MCF 10A (cell line): ENCODE results near the gene ITGA6. TPM values are rescaled to one million over a fixed set of nuclear protein-coding genes. Genes with fewer than 3 reads are reported as not detected.

Experiments
- BruUV-seq: library from RNA; stranded (reverse); fragments of 400-500 nt; replicated peaks from 2 replicates; lab custom pipeline; 2021; lab: Mats Ljungman, UMichigan
- CTCF ChIA-PET: fragments of 300-600 bp; sonication (Branson Sonifier 250); formaldehyde crosslinking; extraction: SDS; loops from one replicate; lab custom pipeline; 2021; ENCODE audit warnings: antibody characterized with exemption, inconsistent platforms; lab: Yijun Ruan, JAX
- POLR2A ChIA-PET: fragments of 300-600, 350-650 bp; sonication (Branson Sonifier 250); formaldehyde crosslinking; extraction: SDS; loops from one replicate; lab custom pipeline; 2020; ENCODE audit warnings: antibody characterized with exemption, inconsistent platforms; lab: Yijun Ruan, JAX
- DNase-seq: peaks from one replicate; pipeline ENCODE4 v3.0.0-alpha.2; 2018; ENCODE audit not compliant: unreplicated experiment
- H3K27ac Mint-ChIP-seq: one replicate; pipeline ENCODE4 v1.8.0; 2022; ENCODE audit warnings: mild to moderate bottlenecking, low read depth, mixed read lengths; ENCODE audit not compliant: unreplicated experiment
- H3K27me3 Mint-ChIP-seq: one replicate; pipeline ENCODE4 v1.8.0; 2022; ENCODE audit warnings: mixed read lengths; ENCODE audit not compliant: insufficient read depth, unreplicated experiment
- H3K36me3 Mint-ChIP-seq: one replicate; pipeline ENCODE4 v1.8.0; 2022; ENCODE audit warnings: mild to moderate bottlenecking, moderate library complexity, mixed read lengths; ENCODE audit not compliant: insufficient read depth, unreplicated experiment
- H3K4me1 Mint-ChIP-seq: one replicate; pipeline ENCODE4 v1.8.0; 2022; ENCODE audit warnings: mixed read lengths; ENCODE audit not compliant: insufficient read depth, unreplicated experiment
- H3K4me3 Mint-ChIP-seq: one replicate; pipeline ENCODE4 v1.8.0; 2022; ENCODE audit warnings: mild to moderate bottlenecking, moderate library complexity, mixed read lengths; ENCODE audit not compliant: unreplicated experiment
- H3K9me3 Mint-ChIP-seq: one replicate; pipeline ENCODE4 v1.8.0; 2022; ENCODE audit warnings: mixed read lengths; ENCODE audit not compliant: unreplicated experiment
- intact Hi-C: fragments of 100-400 bp; cut with micrococcal nuclease; formaldehyde crosslinking; loops from 2 replicates; pipeline ENCODE4 v1.14.1; 2022
- total RNA-seq: library from RNA; stranded (reverse); gene quantifications from 2 replicates; pipeline ENCODE4 v1.2.3, GENCODE V29; 2022
- TF ChIP-seq, protein P1 (sequence below): fragments of 200-600 bp; IDR thresholded peaks from one replicate; pipeline ENCODE4 v1.8.0; 2022; ENCODE audit warnings: antibody characterized with exemption, mild to moderate bottlenecking; ENCODE audit not compliant: unreplicated experiment

ITGA6 gene
- total RNA-seq, 1 experiment from 2014 or later = 315 TPM

DNA sequence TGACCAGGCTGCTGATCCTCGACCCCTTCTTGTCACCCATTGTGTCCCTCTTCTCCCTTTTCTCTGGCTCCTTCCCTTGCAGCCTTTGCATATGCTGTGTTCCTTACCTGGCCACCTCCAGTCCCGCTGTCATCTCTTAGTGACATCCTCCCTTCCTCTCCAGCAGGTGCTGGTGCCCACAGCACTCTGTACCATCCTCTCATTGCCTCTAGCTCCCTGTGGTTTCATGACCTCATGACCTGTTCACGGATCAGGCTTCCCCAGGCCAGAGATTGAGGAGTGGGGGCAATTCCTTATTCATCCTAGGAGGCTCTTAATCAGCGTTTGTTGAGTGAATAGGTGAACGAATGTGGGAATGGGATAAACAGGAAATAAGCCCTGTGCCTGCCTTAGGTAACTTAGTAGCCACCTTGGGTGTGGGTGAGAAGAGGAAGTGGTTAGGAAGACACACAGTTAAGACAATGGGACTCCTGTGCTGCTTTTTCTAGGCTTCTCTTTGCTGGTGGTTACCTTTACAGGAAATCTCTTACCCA lies 35.5 kb downstream of the ITGA6 start:
- ChIA-PET CTCF (interaction anchor here (0.6 to 13.7 kb wide), 30 partner anchors 9 to 889 kb away, joined by 3 to 536 read pairs (median 6); partner anchors contain the start of gene ITGA6), POLR2A (interaction anchor here (1.0 to 13.3 kb wide), 16 partner anchors 13 to 290 kb away, joined by 3 to 350 read pairs (median 22); partner anchors contain the start of gene ITGA6)
- intact Hi-C loops = loop anchor here (1.0 to 10.0 kb wide), 3 partner anchors 34 to 508 kb away; no protein-coding TSS in a partner anchor
- BruUV-seq = no TSS peak
- H3K27ac Mint-ChIP-seq = peak overlapping the region; percentile 95
- no peak overlapping the region for H3K4me3 Mint-ChIP-seq
- TF ChIP-seq, protein P1, sequence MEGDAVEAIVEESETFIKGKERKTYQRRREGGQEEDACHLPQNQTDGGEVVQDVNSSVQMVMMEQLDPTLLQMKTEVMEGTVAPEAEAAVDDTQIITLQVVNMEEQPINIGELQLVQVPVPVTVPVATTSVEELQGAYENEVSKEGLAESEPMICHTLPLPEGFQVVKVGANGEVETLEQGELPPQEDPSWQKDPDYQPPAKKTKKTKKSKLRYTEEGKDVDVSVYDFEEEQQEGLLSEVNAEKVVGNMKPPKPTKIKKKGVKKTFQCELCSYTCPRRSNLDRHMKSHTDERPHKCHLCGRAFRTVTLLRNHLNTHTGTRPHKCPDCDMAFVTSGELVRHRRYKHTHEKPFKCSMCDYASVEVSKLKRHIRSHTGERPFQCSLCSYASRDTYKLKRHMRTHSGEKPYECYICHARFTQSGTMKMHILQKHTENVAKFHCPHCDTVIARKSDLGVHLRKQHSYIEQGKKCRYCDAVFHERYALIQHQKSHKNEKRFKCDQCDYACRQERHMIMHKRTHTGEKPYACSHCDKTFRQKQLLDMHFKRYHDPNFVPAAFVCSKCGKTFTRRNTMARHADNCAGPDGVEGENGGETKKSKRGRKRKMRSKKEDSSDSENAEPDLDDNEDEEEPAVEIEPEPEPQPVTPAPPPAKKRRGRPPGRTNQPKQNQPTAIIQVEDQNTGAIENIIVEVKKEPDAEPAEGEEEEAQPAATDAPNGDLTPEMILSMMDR = no peak
- H3K36me3 Mint-ChIP-seq = peaks cover 22% of the 10 kb centered on the region
- peak; percentile 40 for DNase-seq
- H3K27me3 Mint-ChIP-seq = no peaks in the 10 kb centered on the region
- no peaks in the 10 kb centered on the region for H3K9me3 Mint-ChIP-seq
- H3K4me1 Mint-ChIP-seq = peaks cover 81% of the 10 kb centered on the region

DNA sequence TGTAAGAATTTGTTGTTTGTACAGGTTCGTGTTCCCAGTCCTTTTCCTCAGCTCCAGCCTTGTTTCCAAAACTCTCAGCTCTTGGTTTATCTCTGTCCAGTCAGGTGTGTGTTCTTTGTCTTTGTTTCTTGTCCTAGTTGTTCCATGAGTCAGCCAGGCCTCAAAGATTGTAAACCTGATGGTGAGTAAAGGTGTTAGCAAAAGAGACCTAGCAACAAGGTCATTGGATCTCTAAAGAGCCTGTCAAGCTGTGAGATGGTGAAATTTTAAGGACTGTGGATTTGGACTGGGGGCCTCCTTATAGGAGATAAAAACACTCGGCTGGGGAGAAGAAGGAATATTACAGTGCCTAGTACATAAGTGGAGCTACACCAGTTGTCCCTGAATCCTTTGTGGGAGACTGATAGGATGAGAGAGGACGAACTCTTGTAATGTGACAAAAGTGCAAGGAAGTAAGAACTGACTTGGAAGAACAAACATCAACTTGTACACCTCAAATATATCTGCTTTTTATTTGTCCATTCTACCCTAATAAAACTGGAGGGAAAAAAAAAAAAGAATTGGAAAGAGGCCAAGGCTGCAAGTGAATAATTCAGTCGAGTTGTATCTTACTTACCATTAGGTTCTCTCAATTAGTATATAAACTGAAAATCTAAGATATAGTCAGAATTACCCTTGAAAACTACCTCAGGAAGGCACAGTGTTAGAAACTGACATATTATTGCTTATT lies 37.2 kb downstream of the ITGA6 start:
- ChIA-PET POLR2A (interaction anchor here (0.6 to 13.3 kb wide), 18 partner anchors 9 to 292 kb away, joined by 3 to 350 read pairs (median 6); partner anchors contain the start of gene ITGA6), CTCF (interaction anchor here (0.5 to 13.7 kb wide), 8 partner anchors 8 to 757 kb away, joined by 3 to 536 read pairs (median 10); partner anchors contain the start of gene ITGA6)
- Mint-ChIP-seq H3K27me3 (no peaks in the 10 kb centered on the region), H3K4me1 (peaks cover 68% of the 10 kb centered on the region), H3K36me3 (peaks cover 34% of the 10 kb centered on the region), H3K9me3 (no peaks in the 10 kb centered on the region), H3K27ac (peak overlapping the region; percentile 95), H3K4me3 (peak overlapping the region; percentile 7)
- intact Hi-C loops = loop anchor here (1.0 to 10.0 kb wide), 8 partner anchors 36 to 757 kb away; partner anchors contain the start of gene DLX2
- peak; percentile 71 for DNase-seq
- TF ChIP-seq, protein P1 = no peak
- BruUV-seq = no TSS peak

DNA sequence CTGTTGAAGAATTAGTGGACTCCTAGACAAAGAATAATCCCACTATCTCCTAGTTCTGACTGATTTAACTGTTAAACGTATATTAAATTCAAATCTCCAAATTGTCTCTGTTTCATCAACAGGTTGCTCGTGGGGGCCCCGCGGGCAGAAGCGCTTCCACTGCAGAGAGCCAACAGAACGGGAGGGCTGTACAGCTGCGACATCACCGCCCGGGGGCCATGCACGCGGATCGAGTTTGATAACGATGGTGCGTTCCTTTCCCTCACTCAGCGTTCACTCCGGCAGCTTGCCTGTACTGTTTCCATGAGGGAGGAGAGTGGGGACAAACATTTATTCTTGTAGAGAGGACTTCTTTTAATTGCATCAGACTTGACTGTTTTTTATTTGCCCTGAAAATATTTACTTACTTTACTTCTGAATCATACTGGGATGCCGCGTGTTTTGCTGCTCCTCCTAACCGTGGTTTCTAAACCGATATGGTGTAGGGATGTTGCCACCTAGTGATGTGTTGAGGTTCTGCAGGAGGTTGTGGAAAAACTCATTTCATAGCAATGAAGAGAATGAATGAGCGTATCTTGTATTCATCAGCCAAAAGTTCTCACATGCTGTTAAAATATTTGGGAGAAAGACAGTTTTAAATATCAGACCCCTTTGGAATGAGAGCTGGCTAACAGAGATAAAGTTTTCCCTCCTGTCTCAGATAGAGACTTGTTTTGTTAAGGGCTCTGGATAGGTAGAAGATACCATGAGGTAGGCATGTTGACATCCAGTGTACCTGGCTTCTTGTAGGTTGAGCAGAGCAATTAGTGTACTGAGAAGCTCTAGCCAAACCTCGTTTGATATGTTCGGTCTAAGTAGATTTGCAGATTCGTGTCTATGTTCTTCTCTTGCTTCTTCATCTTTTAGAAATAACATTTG lies 38.3 kb downstream of the ITGA6 start:
- TF ChIP-seq, protein P1 = peak; percentile 87
- DNase-seq = peak; percentile 82
- ChIA-PET POLR2A (interaction anchor here (0.6 to 13.3 kb wide), 15 partner anchors 20 to 294 kb away, joined by 3 to 350 read pairs (median 4); partner anchors contain the start of gene ITGA6), CTCF (interaction anchor here (0.6 to 13.7 kb wide), 25 partner anchors 9 to 1062 kb away, joined by 3 to 536 read pairs (median 4); partner anchors contain the start of gene ITGA6)
- intact Hi-C loops = loop anchor here (1.0 to 10.0 kb wide), 8 partner anchors 37 to 758 kb away; partner anchors contain the start of gene DLX2
- Mint-ChIP-seq H3K27me3 (no peaks in the 10 kb centered on the region), H3K9me3 (no peaks in the 10 kb centered on the region), H3K27ac (peak overlapping the region; percentile 95), H3K4me3 (peak overlapping the region; percentile 38), H3K36me3 (peaks cover 40% of the 10 kb centered on the region), H3K4me1 (peaks cover 58% of the 10 kb centered on the region)
- BruUV-seq = no TSS peak
